ENCODE measurements around the gene TAB2. TPM values are rescaled to one million over a fixed set of nuclear protein-coding genes. Genes with fewer than 3 reads are reported as not detected.

TAB2 gene
- total and polyA plus RNA-seq, 2 donors (not counting 1 experiment from before 2014, with no cell fraction given), result 31.6 to 88.5 TPM

- Histone ChIP-seq H3K9me3 (ENCODE audit: control extremely low read depth in 1 of 3, control insufficient read depth in 2 of 3, insufficient read depth in 1 of 3, low read length in 2 of 3) (no peaks in the 10 kb centered on the region), H3K27ac (ENCODE audit: low read length in 2 of 2) (no peak overlapping the region), H2AFZ (ENCODE audit: insufficient read depth, low read depth, low read length, poor library complexity, severe bottlenecking) (no peak overlapping the region), H3K79me2 (ENCODE audit: control insufficient read depth, insufficient read depth, low read length) (no peaks in the 10 kb centered on the region), H4K20me1 (ENCODE audit: control insufficient read depth, insufficient read depth, low read length, poor library complexity, severe bottlenecking) (no peaks in the 10 kb centered on the region), H3K4me2 (replicated peaks; ENCODE audit: low read depth, low read length, poor library complexity, severe bottlenecking) (no peak overlapping the region), H3K4me3 (ENCODE audit: control extremely low read depth in 1 of 5, extremely low read depth in 1 of 5, insufficient read depth in 1 of 5, low read depth in 2 of 5, low read length in 4 of 5) (no peak overlapping the region), H3K27me3 (replicated peaks in 1 of 4; ENCODE audit: control extremely low read depth in 1 of 4, control insufficient read depth in 3 of 4, insufficient read depth in 4 of 4, low read length in 3 of 4) (no peaks in the 10 kb centered on the region), H3K4me1 (ENCODE audit: control insufficient read depth in 2 of 2, insufficient read depth in 2 of 2, low read length in 2 of 2) (peaks cover 0 to 7% of the 10 kb centered on the region in 2 donors), H3K9ac (ENCODE audit: low read length) (no peak overlapping the region), H3K36me3 (replicated peaks in 1 of 2; ENCODE audit: control extremely low read depth in 1 of 2, control insufficient read depth in 1 of 2, extremely low read depth in 1 of 2, insufficient read depth in 2 of 2, low read length in 1 of 2) (no peaks in the 10 kb centered on the region)
- Mint-ChIP-seq H3K4me1 (peaks cover 4% of the 10 kb centered on the region), H3K27ac (no peak overlapping the region), H3K27me3 (peaks cover 3% of the 10 kb centered on the region), H3K9me3 (ENCODE audit: insufficient read depth) (no peaks in the 10 kb centered on the region), H3K4me3 (no peak overlapping the region)
- intact Hi-C loops (cut with micrococcal nuclease), result no loop called here
- TF ChIP-seq EZH2 (IDR thresholded peaks at IDR 0.05; ENCODE audit: borderline replicate concordance, insufficient read depth, low read depth, low read length, poor library complexity, severe bottlenecking), result no peak
- TF ChIP-seq, protein P1, sequence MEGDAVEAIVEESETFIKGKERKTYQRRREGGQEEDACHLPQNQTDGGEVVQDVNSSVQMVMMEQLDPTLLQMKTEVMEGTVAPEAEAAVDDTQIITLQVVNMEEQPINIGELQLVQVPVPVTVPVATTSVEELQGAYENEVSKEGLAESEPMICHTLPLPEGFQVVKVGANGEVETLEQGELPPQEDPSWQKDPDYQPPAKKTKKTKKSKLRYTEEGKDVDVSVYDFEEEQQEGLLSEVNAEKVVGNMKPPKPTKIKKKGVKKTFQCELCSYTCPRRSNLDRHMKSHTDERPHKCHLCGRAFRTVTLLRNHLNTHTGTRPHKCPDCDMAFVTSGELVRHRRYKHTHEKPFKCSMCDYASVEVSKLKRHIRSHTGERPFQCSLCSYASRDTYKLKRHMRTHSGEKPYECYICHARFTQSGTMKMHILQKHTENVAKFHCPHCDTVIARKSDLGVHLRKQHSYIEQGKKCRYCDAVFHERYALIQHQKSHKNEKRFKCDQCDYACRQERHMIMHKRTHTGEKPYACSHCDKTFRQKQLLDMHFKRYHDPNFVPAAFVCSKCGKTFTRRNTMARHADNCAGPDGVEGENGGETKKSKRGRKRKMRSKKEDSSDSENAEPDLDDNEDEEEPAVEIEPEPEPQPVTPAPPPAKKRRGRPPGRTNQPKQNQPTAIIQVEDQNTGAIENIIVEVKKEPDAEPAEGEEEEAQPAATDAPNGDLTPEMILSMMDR (IDR thresholded peaks at IDR 0.05), result no peak
- no peak for DNase-seq
- no peak for ATAC-seq (ENCODE audit: low read depth)
- CTCF ChIA-PET, result interaction anchor here (0.6 to 8.4 kb wide), 12 partner anchors 20 to 852 kb away, joined by 3 to 201 read pairs (median 3); no protein-coding TSS in a partner anchor
- POLR2A ChIA-PET, result no interaction called here
- 95% methylated on average over 20 of the region's 26 CpGs for WGBS (ENCODE audit: insufficient coverage)
Measured at GRCh38 chr6:149429427-149430360, 112.2 kb downstream of the TAB2 start.
